GM04503 (cell line): ENCODE results near the gene CEACAM19.
"Not testable (repeated sequence)": the region's sequence is repeated elsewhere in the genome, so short reads cannot be mapped to it uniquely, and the experiment has no call there.

Source experiments
- DNase-seq: peaks from one replicate; pipeline ENCODE4 v3.0.0-alpha.2; 2012; ENCODE audit warnings: low read depth

CEACAM19 gene

DNA sequence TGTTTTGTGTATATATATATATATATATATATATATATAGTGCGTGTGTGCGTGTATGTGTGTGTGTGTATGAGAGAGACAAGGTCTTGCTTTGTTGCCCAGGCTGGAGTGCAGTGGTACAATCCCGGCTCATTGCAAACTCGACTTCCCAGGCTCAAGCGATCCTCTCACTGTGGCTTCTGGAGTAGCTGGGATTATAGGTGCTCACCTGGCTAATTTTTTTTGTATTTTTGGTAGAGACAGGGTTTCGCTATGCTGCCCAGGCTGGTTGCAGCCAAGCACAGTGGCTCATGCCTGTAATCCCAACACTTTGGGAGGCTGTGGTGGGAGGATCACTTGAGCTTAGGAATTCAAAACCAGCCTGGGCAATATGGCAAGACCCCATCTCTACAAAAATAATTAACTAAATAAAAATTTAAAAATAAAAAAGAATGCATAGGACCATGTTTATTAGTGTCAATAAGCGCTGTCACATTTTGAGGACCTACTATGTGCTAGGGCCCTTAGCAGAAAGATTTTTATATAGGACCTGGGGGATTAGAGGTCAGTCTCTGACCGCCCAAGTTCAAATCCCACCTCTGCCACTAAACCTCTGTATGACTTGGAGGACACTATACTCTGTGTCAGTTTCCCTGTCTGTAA lies 25.8 kb upstream of the CEACAM19 start:
- DNase-seq: no peak

DNA sequence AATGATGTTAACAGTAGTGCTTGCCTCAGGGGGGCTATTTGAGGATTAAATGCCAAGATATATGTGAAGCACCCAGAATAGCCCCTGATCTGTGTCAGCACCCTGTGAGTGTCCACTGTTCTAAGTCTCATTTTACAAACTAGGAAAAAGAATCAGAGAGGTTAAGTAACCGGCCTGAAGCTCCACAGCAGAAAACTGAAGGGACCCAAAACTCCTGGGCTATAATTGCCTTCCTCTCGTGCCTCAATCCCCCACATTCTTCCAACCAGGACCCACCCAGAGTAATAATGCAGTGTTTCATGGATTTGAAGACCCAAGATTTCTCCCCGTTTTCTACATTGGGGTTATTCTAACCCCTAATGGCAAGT lies 25.2 kb upstream of the CEACAM19 start:
- no peak for DNase-seq

DNA sequence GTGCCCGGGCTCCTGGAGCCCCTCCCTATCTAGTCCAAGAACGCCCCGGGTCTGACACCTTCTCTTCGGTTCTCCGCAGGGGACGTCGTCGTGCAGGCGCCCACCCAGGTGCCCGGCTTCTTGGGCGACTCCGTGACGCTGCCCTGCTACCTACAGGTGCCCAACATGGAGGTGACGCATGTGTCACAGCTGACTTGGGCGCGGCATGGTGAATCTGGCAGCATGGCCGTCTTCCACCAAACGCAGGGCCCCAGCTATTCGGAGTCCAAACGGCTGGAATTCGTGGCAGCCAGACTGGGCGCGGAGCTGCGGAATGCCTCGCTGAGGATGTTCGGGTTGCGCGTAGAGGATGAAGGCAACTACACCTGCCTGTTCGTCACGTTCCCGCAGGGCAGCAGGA lies 24.1 kb upstream of the CEACAM19 start:
- no peak for DNase-seq

- DNase-seq: peak; percentile 88
Measured at GRCh38 chr19:44648631-44649251, 22.5 kb upstream of the CEACAM19 start.

DNA sequence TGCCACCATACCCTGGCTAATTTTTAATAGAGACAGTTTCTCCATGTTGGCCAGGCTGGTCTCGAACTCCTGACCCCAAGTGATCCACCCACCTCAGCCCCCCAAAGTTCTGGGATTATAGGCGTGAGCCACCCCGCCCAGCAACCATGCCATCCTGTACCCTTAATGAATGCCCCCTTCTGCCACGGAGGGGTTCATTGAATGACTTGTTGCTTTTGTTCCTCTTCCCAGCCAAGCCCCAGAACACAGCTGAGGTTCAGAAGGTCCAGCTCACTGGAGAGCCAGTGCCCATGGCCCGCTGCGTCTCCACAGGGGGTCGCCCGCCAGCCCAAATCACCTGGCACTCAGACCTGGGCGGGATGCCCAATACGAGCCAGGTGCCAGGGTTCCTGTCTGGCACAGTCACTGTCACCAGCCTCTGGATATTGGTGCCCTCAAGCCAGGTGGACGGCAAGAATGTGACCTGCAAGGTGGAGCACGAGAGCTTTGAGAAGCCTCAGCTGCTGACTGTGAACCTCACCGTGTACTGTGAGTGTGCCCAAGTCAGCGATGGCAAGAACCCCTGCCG lies 21.6 kb upstream of the CEACAM19 start:
- DNase-seq: no peak

- DNase-seq: no peak
Measured at GRCh38 chr19:44653343-44653742, 17.9 kb upstream of the CEACAM19 start.

DNA sequence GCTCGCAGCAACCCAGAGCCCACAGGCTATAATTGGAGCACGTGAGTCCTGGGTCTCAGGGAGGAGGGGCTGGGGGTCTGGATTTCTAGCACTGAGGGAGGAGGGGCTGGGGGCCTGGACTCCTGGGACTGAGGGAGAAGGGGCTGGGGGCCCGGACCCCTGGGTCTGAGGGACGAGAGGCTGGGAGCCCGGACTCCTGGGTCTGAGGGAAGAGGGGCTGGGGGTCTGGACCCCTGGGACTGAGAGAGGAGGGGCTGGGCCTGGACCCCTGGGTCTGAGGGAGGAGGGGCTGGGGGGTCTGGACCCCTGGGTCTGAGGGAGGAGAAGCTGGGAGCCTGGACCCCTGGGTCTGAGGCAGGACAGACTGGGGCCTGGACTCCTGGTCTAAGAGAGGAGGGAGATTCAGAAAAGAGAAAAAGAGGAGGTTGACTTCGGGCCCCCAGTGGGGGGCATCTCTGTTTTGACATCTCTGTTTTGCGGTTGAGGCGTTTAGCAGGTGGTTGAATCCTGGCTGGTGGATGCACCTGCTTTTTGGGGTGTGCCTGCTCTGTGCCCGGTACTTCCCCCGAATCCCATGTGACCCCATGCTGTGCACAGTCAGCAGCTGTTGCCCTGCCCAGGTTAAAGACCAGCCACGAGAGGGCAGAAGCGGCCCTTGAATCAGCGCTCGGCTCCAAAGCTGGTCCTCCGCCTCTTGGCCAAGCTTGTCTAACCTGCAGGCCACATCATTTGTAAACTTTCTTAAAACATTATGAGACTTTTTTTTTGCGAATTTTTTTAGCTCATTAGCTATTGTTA lies 17.1 kb upstream of the CEACAM19 start:
- no peak for DNase-seq

- no peak for DNase-seq
Measured at GRCh38 chr19:44657211-44657921, 13.9 kb upstream of the CEACAM19 start.

GRCh38 chr19:44658069-44658733 lies 13.1 kb upstream of the CEACAM19 start:
- DNase-seq: no peak

DNA sequence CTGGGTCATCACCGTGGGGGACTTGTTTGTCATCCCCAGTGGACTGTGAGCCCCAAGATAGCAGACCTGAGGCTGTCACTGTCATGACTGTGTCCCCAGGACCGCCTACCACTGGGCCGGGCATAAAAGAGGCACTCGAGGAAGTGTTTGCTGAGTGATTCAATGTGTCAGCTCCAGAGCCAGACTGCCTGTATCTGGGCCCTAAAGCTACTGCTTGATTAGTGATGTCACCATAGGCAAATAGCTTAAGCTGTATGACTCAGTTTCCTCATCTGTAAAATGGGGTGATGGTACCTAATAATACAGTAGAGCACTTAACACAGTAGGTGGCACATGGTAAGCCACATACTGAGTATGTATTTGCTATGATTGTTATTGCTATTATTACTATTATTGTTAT lies 11.2 kb upstream of the CEACAM19 start:
- DNase-seq: no peak

- DNase-seq: no peak
Measured at GRCh38 chr19:44661205-44661604, 10.1 kb upstream of the CEACAM19 start.

GRCh38 chr19:44661904-44662303 lies 9.4 kb upstream of the CEACAM19 start:
- DNase-seq: no peak

GRCh38 chr19:44662691-44663385 lies 8.4 kb upstream of the CEACAM19 start:
- DNase-seq: peak; percentile 49

GRCh38 chr19:44663996-44664395 lies 7.3 kb upstream of the CEACAM19 start:
- no peak for DNase-seq

DNA sequence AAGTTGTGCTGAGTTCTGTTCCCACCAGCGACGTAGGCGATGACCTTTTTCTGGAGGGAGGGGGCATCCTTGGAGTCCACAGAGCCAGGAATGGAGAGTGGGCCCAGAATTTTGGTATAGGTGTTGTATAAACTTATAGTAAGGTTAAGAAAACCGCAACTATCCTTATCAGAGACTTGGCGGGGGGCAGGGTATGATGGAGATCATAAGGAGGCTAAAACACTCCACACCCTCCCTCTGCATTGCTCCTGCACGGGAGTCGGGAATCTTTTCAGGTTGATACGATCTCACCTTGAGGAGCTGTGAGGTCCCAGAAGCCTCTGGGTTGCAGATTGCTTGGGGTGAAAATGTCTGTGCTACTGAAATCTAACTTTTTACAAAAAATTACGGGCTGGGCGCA lies 6.3 kb upstream of the CEACAM19 start:
- DNase-seq: no peak

DNA sequence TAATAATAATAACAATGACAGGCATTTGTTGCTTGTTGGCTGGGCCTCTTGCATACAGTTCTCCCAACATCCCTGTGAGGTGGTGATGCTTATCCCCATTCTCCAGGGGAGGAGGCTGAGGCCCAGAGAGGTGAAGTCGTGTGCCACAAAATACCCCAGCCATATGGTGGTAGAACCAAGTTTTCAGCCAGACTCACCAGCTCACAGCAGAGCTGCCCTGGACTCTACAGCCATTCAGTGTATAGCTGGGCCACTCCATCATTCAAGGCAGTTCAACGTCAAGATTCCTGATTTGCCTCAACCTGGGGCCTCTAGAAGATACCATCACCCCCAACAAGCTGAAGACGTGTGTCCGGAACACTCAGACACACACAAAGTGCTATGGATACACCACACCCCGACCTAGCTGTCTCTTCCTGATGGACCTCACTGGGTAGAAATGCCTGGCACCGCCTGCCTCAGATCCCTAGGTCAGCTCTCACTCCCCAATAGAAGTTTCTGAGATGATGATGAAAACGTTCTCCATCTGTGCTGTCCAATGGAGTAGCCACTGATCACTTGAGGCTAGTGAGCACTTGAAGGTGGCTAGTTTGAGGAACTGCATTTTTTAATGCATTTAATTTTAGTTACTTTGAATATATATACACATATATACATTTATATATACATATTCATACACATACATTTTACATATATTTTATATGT lies 4.3 kb upstream of the CEACAM19 start:
- no peak for DNase-seq

DNA sequence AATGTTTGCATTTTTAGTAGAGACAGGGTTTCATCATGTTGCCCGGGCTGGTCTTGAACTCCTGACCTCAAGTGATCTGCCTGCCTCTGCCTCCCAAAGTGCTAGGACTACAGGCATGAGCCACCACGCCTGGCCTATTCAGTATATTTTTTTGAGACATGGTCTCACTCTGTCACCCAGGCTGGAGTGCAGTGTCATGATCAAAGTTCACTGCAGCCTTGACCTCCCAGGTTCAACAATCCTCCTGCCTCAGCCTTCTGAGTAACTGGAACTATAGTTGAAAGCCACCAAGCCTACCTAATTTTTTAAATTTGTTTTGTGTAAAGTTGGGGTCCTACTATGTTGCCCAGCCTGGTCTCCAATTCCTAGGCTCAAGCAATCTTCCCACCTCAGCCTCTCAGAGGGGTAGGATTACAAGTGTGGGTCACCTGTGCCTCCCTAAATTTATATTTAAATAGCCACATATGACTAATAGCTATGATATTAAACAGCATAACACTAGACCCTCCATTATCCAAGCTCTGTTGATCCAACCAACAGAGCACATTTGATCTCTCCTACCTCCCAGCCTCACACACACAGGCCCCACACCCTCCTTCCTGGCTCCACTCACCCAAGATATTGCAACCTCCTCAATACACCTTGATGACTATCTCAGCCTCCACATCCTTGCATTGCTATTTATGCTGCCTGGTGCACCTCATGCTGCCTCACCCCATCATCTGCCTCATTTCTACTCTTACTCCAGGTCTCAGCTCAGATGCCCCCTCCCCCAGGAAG lies 2.1 kb upstream of the CEACAM19 start:
- DNase-seq: no peak

GRCh38 chr19:44670027-44670426 lies 1.3 kb upstream of the CEACAM19 start:
- not testable (repeated sequence) for DNase-seq

GRCh38 chr19:44672226-44672625 lies 944 bp downstream of the CEACAM19 start:
- no peak for DNase-seq

- DNase-seq: no peak
Measured at GRCh38 chr19:44673510-44673909, 2.2 kb downstream of the CEACAM19 start.
